ENCODE measurements around the gene DHX32. TPM values are rescaled to one million over a fixed set of nuclear protein-coding genes. Genes with fewer than 3 reads are reported as not detected.
A peak's percentile ranks its signal among the peaks of the same experiment; 100 is the strongest.

DHX32 gene
- total RNA-seq, 1 experiment from 2014 or later, result 28.0 TPM

GRCh38 chr10:125878957-125879835 is 1.9 kb downstream of the DHX32 start:
- CTCF ChIA-PET, result no interaction called here
- Mint-ChIP-seq H3K36me3 (peaks cover 58% of the 10 kb centered on the region), H3K4me3 (no peak overlapping the region)

GRCh38 chr10:125871338-125871737 is 9.8 kb downstream of the DHX32 start:
- no peak overlapping the region for H3K27ac Mint-ChIP-seq
- no peak for DNase-seq (ENCODE audit: low spot score)
- no peak for TF ChIP-seq JAZF1 (CRISPR knock-in tag; IDR thresholded peaks at IDR 0.05)
- no peak for TF ChIP-seq NR2C2 (CRISPR knock-in tag; IDR thresholded peaks at IDR 0.05)
- TF ChIP-seq ZNF423 (CRISPR knock-in tag; IDR thresholded peaks at IDR 0.05), result no peak
- no peak for TF ChIP-seq ZBTB21 (CRISPR knock-in tag; IDR thresholded peaks at IDR 0.05; ENCODE audit: borderline replicate concordance)
- TF ChIP-seq ZNF263 (CRISPR knock-in tag; IDR thresholded peaks at IDR 0.05; ENCODE audit: low read depth), result no peak
- TF ChIP-seq MYBL2 (CRISPR knock-in tag; IDR thresholded peaks at IDR 0.05), result no peak
- TF ChIP-seq IRF2 (CRISPR knock-in tag; IDR thresholded peaks at IDR 0.05; ENCODE audit: borderline replicate concordance, low read depth), result no peak
- TF ChIP-seq ZNF219 (CRISPR knock-in tag; IDR thresholded peaks at IDR 0.05; ENCODE audit: borderline replicate concordance), result no peak
- TF ChIP-seq ZNF232 (CRISPR knock-in tag; IDR thresholded peaks at IDR 0.05), result no peak
- no peak for TF ChIP-seq E2F1 (CRISPR knock-in tag; IDR thresholded peaks at IDR 0.05)
- no peak for TF ChIP-seq ZNF281 (CRISPR knock-in tag; IDR thresholded peaks at IDR 0.05)
- TF ChIP-seq OVOL2 (CRISPR knock-in tag; IDR thresholded peaks at IDR 0.05; ENCODE audit: borderline replicate concordance), result no peak
- TF ChIP-seq FOXP4 (CRISPR knock-in tag; IDR thresholded peaks at IDR 0.05), result no peak

More at GRCh38 chr10:125878957-125879835, 1.9 kb downstream of the DHX32 start:
- H3K27me3 Mint-ChIP-seq (ENCODE audit: low read depth), result peaks cover 5% of the 10 kb centered on the region
- peaks cover 34% of the 10 kb centered on the region for H3K9me3 Mint-ChIP-seq
- TF ChIP-seq CDX4 (CRISPR knock-in tag; IDR thresholded peaks at IDR 0.05; ENCODE audit: borderline replicate concordance), result no peak
- 0 out of 2 replicates have a peak, but pooled peaks have one; percentile 21 for TF ChIP-seq ZNF121 (CRISPR knock-in tag; IDR thresholded peaks at IDR 0.05)
- no peak for TF ChIP-seq CBFB (CRISPR knock-in tag; IDR thresholded peaks at IDR 0.05; ENCODE audit: low read depth)
- no peak overlapping the region for H3K27ac Mint-ChIP-seq
- POLR2A ChIA-PET, result no interaction called here
- peaks cover 27% of the 10 kb centered on the region for H3K4me1 Mint-ChIP-seq
- DNase-seq (ENCODE audit: low spot score), result no peak
- ATAC-seq, result no peak

More at GRCh38 chr10:125871338-125871737, 9.8 kb downstream of the DHX32 start:
- Mint-ChIP-seq H3K9me3 (peaks cover 19% of the 10 kb centered on the region), H3K4me1 (no peaks in the 10 kb centered on the region), H3K27me3 (ENCODE audit: low read depth) (no peaks in the 10 kb centered on the region), H3K36me3 (peaks cover 34% of the 10 kb centered on the region), H3K4me3 (no peak overlapping the region)
- POLR2A ChIA-PET, result no interaction called here
- no peak for ATAC-seq
- CTCF ChIA-PET, result interaction anchor here (2.3 kb wide), 1 partner anchor 63 kb away, joined by 8 read pairs; no protein-coding TSS in a partner anchor
